Measurements from ENCODE around the gene MXRA7.
A peak's percentile ranks its signal among the peaks of the same experiment; 100 is the strongest.

GRCh38 chr17:76671123-76671911 is 39.4 kb downstream of the MXRA7 start:
- no peak for TF ChIP-seq CTCF (IDR thresholded peaks at IDR 0.05; ENCODE audit: extremely low read depth in 1 of 2, insufficient read depth in 1 of 2, low read depth in 1 of 2, low read length in 2 of 2)
- peak; percentile 67 for TF ChIP-seq POLR2A (IDR thresholded peaks at IDR 0.05; ENCODE audit: low read depth, low read length)
- no peak for TF ChIP-seq EZH2 (IDR thresholded peaks at IDR 0.05; ENCODE audit: borderline replicate concordance, low read depth, low read length, severe bottlenecking)
